ENCODE measurements around the gene TRABD2B. TPM values are rescaled to one million over a fixed set of nuclear protein-coding genes. Genes with fewer than 3 reads are reported as not detected.

The TRABD2B gene
- total and polyA plus RNA-seq, 2 experiments from 2014 or later = 1.6 to 2.0 TPM

DNA sequence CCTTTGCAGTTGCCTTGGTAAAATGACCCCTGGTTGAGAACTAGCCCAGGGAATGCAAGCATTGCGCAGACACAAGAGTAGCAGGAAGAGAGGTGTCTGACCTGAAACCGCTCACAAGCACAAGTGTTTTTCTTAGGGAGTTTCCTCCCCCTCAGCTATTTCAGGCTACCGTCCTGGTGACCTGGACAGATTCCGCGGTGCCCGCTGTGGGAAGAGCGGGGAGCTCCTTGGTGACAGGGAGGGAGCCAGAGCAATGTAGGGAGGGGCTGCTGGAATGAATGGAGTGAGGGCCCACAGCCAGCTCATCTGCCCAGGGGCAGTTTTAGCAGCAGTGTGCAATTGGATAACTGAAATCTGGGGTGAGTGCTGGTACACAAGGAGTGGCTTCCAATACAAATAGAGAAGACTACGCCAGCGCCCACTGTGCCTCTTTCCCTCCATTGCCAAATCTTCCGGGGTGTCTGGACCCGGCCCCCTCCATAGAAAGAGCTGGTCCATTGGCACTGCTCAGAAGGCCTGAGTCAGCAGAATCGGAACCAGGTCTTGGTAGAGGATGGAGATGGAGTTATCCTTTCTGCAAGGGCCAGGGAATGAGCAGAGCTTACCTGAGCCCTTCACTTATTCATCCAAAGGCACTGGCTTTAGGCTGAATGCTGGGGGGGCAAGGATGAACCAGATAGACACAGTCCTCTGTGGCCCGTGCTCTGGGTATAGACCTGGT is 82.8 kb downstream of the TRABD2B start (continued):
- no peak for TF ChIP-seq REST (IDR thresholded peaks at IDR 0.05; ENCODE audit: unreplicated experiment)
- TF ChIP-seq EZH2phosphoT487 (IDR thresholded peaks at IDR 0.05; ENCODE audit: unreplicated experiment) = no peak
- no peak for TF ChIP-seq STAT1 (IDR thresholded peaks at IDR 0.05; ENCODE audit: unreplicated experiment)
- TF ChIP-seq CTCF (conservative IDR thresholded peaks at IDR 0.05; ENCODE audit: low read depth in 2 of 2) = no peak
- TF ChIP-seq CREB1 (CRISPR knock-in tag; IDR thresholded peaks at IDR 0.05; ENCODE audit: low read depth) = no peak
- TF ChIP-seq, protein P1, sequence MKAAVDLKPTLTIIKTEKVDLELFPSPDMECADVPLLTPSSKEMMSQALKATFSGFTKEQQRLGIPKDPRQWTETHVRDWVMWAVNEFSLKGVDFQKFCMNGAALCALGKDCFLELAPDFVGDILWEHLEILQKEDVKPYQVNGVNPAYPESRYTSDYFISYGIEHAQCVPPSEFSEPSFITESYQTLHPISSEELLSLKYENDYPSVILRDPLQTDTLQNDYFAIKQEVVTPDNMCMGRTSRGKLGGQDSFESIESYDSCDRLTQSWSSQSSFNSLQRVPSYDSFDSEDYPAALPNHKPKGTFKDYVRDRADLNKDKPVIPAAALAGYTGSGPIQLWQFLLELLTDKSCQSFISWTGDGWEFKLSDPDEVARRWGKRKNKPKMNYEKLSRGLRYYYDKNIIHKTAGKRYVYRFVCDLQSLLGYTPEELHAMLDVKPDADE (IDR thresholded peaks at IDR 0.05) = no peak

DNA sequence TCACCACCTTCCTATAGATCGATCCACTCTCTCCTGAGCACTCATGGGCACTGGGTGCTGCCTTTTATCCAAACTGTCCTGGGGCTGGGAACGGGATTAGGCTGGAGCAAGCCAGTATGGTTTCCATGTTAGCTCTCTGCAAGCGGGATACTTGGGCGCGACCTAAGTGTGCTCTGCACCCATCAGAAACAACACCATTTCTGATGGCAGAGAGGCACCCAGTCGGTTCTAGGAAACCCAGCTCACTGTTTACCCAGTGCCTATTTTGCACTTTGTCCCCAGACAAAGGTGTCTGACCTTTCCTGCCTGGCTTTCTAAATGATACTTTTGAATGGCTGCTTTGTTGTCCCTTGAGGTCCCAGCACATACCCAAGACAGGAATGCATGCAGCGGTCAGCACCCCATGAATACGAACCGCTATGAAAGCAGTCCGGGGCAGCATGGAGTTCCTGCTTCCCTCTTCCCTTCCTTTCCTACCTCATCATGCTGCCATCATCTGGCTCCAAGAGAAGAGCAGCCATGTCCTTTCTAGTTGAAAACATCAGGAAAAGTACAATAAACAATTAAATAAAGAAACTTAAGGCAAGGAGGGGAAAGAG is 83.9 kb downstream of the TRABD2B start:
- Histone ChIP-seq H3K36me3 (ENCODE audit: insufficient read depth) (no peaks in the 10 kb centered on the region), H3K79me2 (replicated peaks; ENCODE audit: insufficient read depth) (no peaks in the 10 kb centered on the region), H4K20me1 (replicated peaks; ENCODE audit: insufficient read depth) (no peaks in the 10 kb centered on the region; the same call in 1 of the 2 replicates), H3K4me3 (no peak overlapping the region), H3K4me2 (no peak overlapping the region), H3K4me1 (ENCODE audit: insufficient read depth) (peaks cover 4% of the 10 kb centered on the region; the same call in 1 of the 2 replicates), H3K9me2 (ENCODE audit: insufficient read depth) (no peaks in the 10 kb centered on the region), H3K27ac (ENCODE audit: low read depth) (no peak overlapping the region), H3F3A (replicated peaks; ENCODE audit: low read depth) (no peaks in the 10 kb centered on the region), H2AFZ (no peak overlapping the region), H3K27me3 (ENCODE audit: insufficient read depth) (no peaks in the 10 kb centered on the region)
- ATAC-seq = no peak
- Mint-ChIP-seq H3K9me3 (no peaks in the 10 kb centered on the region; the same call in 2 of the 3 replicates), H3K27ac (0 out of 2 replicates have a peak overlapping the region, but pooled peaks have one; percentile 22), H3K27me3 (ENCODE audit: insufficient read depth, low read depth, poor library complexity) (peaks cover 14% of the 10 kb centered on the region), H3K4me3 (no peak overlapping the region), H3K4me1 (peaks cover 25% of the 10 kb centered on the region), H3K36me3 (ENCODE audit: low read depth) (no peaks in the 10 kb centered on the region)
- no peak for TF ChIP-seq JUNB (IDR thresholded peaks at IDR 0.05; ENCODE audit: unreplicated experiment)
- TF ChIP-seq NANOG (IDR thresholded peaks at IDR 0.05; ENCODE audit: borderline replicate concordance) = no peak
- no peak for TF ChIP-seq ZNF331 (CRISPR knock-in tag; IDR thresholded peaks at IDR 0.05; ENCODE audit: low read depth)
- no peak for DNase-seq (ENCODE audit: low spot score)
